Natural killer cell treated with Interleukin-12 subunit alpha and Interleukin-12 subunit beta and Interleukin-15 and Interleukin-18, amount 100 ng/mL, for 72 hours (primary cell): ENCODE results near the gene IGF2BP3. TPM values are rescaled to one million over a fixed set of nuclear protein-coding genes. Genes with fewer than 3 reads are reported as not detected.

Experiments used
- total RNA-seq, 2 donors: library from RNA; stranded (reverse); gene quantifications; one replicate each; pipeline ENCODE4 v1.2.3, GENCODE V29; 2022

IGF2BP3 gene
- total RNA-seq, 2 donors from 2014 or later = 0.31 to 0.95 TPM

Other genes with a start within 250 kb of the IGF2BP3 start
- gene GPNMB, start 223.7 kb downstream of the IGF2BP3 start, total RNA-seq = not detected
- gene MALSU1, start 171.2 kb downstream of the IGF2BP3 start, total RNA-seq = 10 to 100 TPM; 43.0 to 60.4 TPM
- gene TRA2A, start 61.5 kb upstream of the IGF2BP3 start, total RNA-seq = 100 to 1,000 TPM; 124 to 125 TPM
- gene CCDC126, start 126.9 kb upstream of the IGF2BP3 start, total RNA-seq = 10 to 100 TPM in 1 of 2 donors, 1 to 10 TPM in 1; 8.5 to 10.2 TPM
- gene FAM221A, start 209.7 kb upstream of the IGF2BP3 start, total RNA-seq = 10 to 100 TPM in 1 of 2 donors, 1 to 10 TPM in 1; 6.4 to 12.3 TPM
- gene STK31, start 239.7 kb upstream of the IGF2BP3 start, total RNA-seq = under 1 TPM; 0.22 to 0.52 TPM